ENCODE results near the gene FCRLA. TPM values are rescaled to one million over a fixed set of nuclear protein-coding genes. Genes with fewer than 3 reads are reported as not detected.
"Not testable (repeated sequence)": the region's sequence is repeated elsewhere in the genome, so short reads cannot be mapped to it uniquely, and the experiment has no call there.

The FCRLA gene
- total RNA-seq, 1 donor from 2014 or later: not detected

- Histone ChIP-seq H3K9me3 (no peaks in the 10 kb centered on the region), H3K27ac (no peak overlapping the region), H3K4me3 (no peak overlapping the region), H3K4me1 (peaks cover 15% of the 10 kb centered on the region), H3K27me3 (no peaks in the 10 kb centered on the region), H3K36me3 (no peaks in the 10 kb centered on the region)
- TF ChIP-seq POLR2A (IDR thresholded peaks at IDR 0.05) (no peak), POLR2AphosphoS5 (IDR thresholded peaks at IDR 0.05; ENCODE audit: insufficient read depth in 1 of 2, low read depth in 1 of 2) (no peak)
- TF ChIP-seq, protein P1, sequence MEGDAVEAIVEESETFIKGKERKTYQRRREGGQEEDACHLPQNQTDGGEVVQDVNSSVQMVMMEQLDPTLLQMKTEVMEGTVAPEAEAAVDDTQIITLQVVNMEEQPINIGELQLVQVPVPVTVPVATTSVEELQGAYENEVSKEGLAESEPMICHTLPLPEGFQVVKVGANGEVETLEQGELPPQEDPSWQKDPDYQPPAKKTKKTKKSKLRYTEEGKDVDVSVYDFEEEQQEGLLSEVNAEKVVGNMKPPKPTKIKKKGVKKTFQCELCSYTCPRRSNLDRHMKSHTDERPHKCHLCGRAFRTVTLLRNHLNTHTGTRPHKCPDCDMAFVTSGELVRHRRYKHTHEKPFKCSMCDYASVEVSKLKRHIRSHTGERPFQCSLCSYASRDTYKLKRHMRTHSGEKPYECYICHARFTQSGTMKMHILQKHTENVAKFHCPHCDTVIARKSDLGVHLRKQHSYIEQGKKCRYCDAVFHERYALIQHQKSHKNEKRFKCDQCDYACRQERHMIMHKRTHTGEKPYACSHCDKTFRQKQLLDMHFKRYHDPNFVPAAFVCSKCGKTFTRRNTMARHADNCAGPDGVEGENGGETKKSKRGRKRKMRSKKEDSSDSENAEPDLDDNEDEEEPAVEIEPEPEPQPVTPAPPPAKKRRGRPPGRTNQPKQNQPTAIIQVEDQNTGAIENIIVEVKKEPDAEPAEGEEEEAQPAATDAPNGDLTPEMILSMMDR (IDR thresholded peaks at IDR 0.05): no peak
- DNase-seq (ENCODE audit: extremely low spot score in 2 of 2): no peak
- intact Hi-C loops (cut with DNase I): no loop called here
Observed at GRCh38 chr1:161723459-161724141, 16.6 kb downstream of the FCRLA start.

DNA sequence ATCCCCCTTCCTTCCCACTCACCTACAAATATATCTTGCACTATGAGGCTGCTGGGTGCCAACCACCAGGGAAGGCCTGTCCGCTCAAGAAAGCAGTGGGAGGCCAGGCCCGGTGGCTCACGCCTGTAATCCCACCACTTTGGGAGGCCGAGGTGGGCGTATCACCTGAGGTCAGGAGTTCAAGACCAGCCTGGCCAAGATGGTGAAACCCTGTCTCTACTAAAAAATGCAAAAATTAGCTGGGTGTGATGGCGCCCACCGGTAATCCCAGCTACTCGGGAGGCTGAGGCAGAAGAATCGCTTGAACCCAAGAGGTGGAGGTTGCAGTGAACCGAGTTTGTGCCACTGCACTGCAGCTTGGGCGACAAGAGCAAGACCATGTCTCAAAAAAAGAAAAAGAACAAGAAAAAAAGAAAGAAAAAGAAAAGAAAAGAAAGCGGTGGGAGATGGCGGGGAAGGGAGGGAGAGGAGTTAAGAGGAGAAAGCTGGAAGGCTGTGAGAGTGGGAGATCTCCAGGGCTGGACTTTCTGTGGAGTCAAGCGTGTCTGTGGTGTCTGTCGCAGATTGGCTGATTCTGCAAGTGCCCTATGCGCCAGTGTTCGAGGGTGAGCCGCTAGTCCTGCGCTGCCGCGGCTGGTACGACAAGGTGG lies 18.4 kb downstream of the FCRLA start:
- Histone ChIP-seq H3K4me1 (peaks cover 15% of the 10 kb centered on the region), H3K4me3 (peak overlapping the region; percentile 82), H3K27ac (peak overlapping the region; percentile 94)
- DNase-seq (ENCODE audit: extremely low spot score in 2 of 2); H3K9me3 ChIP-seq; H3K36me3 ChIP-seq; intact Hi-C loops (cut with DNase I); H3K27me3 ChIP-seq: not testable (repeated sequence)

- no peaks in the 10 kb centered on the region for H3K36me3 ChIP-seq
Observed at GRCh38 chr1:161725908-161726472, 19.0 kb downstream of the FCRLA start.

DNA sequence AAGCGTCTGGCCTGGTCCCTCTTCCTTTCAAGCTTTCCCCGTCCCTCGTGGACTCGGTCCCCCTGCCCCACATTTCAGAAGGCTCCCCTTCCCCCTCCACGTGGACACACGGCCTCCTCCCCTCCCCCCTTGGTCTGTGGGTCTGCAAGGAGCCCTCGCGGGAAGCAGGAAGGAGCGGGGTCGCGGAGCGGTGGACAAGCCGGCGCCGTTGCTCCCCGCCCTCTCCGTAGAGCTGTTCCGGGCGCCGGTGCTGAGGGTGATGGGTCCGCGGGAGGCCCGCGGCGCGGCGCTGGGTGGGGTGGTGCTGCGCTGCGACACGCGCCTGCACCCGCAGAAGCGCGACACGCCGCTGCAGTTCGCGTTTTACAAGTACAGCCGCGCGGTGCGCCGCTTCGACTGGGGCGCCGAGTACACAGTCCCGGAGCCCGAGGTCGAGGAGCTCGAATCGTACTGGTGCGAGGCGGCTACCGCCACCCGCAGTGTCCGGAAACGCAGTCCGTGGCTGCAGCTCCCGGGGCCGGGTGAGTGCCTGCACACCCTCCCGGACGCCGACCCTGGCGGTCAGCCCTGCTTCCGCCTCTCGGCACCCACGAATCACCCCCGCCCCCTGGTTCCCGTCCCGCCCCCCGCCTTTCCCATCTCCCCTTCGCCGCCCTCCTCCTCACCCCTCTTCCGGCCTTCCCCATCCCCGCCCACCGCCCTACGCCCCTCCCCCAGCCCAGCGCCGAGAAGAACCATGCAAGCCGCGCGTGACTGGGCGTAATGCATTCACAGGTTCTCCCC lies 19.6 kb downstream of the FCRLA start:
- no peaks in the 10 kb centered on the region for H3K9me3 ChIP-seq
- DNase-seq (ENCODE audit: extremely low spot score in 2 of 2): peak in 1 of 2 donors; percentile 94
- no peaks in the 10 kb centered on the region for H3K36me3 ChIP-seq
- intact Hi-C loops (cut with DNase I): no loop called here
- peak overlapping the region; percentile 94 for H3K27ac ChIP-seq
- H3K4me3 ChIP-seq: peak overlapping the region; percentile 82
- peaks cover 15% of the 10 kb centered on the region for H3K4me1 ChIP-seq
- TF ChIP-seq, protein P1 (IDR thresholded peaks at IDR 0.05): no peak
- TF ChIP-seq POLR2A (IDR thresholded peaks at IDR 0.05) (peak in 1 of 2 donors; percentile 33), POLR2AphosphoS5 (IDR thresholded peaks at IDR 0.05; ENCODE audit: insufficient read depth in 1 of 2, low read depth in 1 of 2) (peak in 1 of 2 donors; percentile 75)
- no peaks in the 10 kb centered on the region for H3K27me3 ChIP-seq

More at GRCh38 chr1:161725908-161726472, 19.0 kb downstream of the FCRLA start:
- no peak for TF ChIP-seq POLR2A (IDR thresholded peaks at IDR 0.05)
- TF ChIP-seq, protein P1 (IDR thresholded peaks at IDR 0.05): peak in 1 of 3 experiments; percentile 48
- peak in 1 of 2 donors; percentile 15 for TF ChIP-seq POLR2AphosphoS5 (IDR thresholded peaks at IDR 0.05; ENCODE audit: insufficient read depth in 1 of 2, low read depth in 1 of 2)
- Histone ChIP-seq H3K27me3 (no peaks in the 10 kb centered on the region), H3K4me1 (peaks cover 15% of the 10 kb centered on the region), H3K4me3 (peak overlapping the region; percentile 82), H3K27ac (peak overlapping the region; percentile 94), H3K9me3 (no peaks in the 10 kb centered on the region)
- intact Hi-C loops (cut with DNase I): no loop called here
- peak in 1 of 2 donors; percentile 89 for DNase-seq (ENCODE audit: extremely low spot score in 2 of 2)

DNA sequence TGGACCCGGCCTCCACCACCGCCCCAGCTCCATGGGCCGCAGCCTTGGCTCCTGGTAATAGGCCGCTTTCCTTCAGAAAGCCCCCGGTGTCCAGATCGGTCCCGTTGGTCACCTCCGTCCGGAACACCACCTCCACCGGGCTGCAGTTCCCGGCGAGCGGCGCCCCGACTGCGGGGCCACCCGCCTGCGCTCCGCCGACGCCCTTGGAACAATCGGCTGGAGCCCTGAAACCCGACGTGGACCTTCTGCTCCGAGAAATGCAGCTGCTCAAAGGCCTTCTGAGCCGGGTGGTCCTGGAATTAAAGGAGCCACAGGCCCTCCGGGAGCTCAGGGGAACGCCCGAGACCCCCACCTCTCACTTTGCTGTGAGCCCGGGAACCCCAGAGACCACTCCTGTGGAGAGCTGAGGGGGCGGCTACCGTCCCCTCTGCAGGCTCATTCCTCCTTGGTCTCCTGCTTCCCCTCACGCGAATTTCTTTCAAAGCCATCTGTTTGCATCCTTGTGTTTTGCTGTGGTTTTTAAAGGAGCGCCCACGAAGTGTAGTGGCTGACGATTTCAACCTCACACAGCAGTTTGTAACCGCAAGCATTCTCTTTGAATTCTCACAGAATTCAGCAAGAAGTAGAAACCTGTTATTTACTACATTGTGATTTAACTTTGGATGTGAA lies 20.4 kb downstream of the FCRLA start:
- intact Hi-C loops (cut with DNase I): no loop called here
- no peaks in the 10 kb centered on the region for H3K9me3 ChIP-seq
- H3K36me3 ChIP-seq: no peaks in the 10 kb centered on the region
- no peak for DNase-seq (ENCODE audit: extremely low spot score in 2 of 2)
- H3K27ac ChIP-seq: peak overlapping the region; percentile 94
- peaks cover 15% of the 10 kb centered on the region for H3K4me1 ChIP-seq
- no peaks in the 10 kb centered on the region for H3K27me3 ChIP-seq
- TF ChIP-seq POLR2A (IDR thresholded peaks at IDR 0.05) (peak in 1 of 2 donors; percentile 32), POLR2AphosphoS5 (IDR thresholded peaks at IDR 0.05; ENCODE audit: insufficient read depth in 1 of 2, low read depth in 1 of 2) (peak in 1 of 2 donors; percentile 72)
- TF ChIP-seq, protein P1 (IDR thresholded peaks at IDR 0.05): no peak
- peak overlapping the region; percentile 82 for H3K4me3 ChIP-seq

All from vagina (tissue), 2 donors.